NB4 (cell line): Measurements from ENCODE around the gene TAS1R3.

ENCODE experiments used
- DNase-seq: peaks from one replicate; pipeline ENCODE4 v3.0.0; 2010; ENCODE audit warnings: low read depth
- H3K4me3 ChIP-seq: one replicate; pipeline ENCODE4 v1.5.1; 2011; ENCODE audit warnings: mild to moderate bottlenecking, low read depth, low read length, moderate library complexity
- MAX ChIP-seq: IDR thresholded peaks from 2 replicates; pipeline ENCODE4 v1.6.1; 2011; ENCODE audit warnings: low read depth, low read length
- MYC ChIP-seq: IDR thresholded peaks from 2 replicates; pipeline ENCODE4 v1.6.1; 2011; ENCODE audit warnings: low read depth, low read length
- POLR2A ChIP-seq: IDR thresholded peaks from 2 replicates; pipeline ENCODE4 v1.6.1; 2011; ENCODE audit warnings: mild to moderate bottlenecking; ENCODE audit not compliant: insufficient read length; ENCODE audit errors: extremely low read depth
- TF ChIP-seq, protein P1 (sequence below): IDR thresholded peaks from one replicate; pipeline ENCODE4 v1.5.1; 2012; ENCODE audit warnings: low read depth, low read length

The TAS1R3 gene

GRCh38 chr1:1304331-1305299 is 26.5 kb upstream of the TAS1R3 start:
- H3K4me3 ChIP-seq: peak overlapping the region; percentile 32
- DNase-seq: peak; percentile 37
- TF ChIP-seq MYC: no peak
- TF ChIP-seq MAX: no peak
- no peak for TF ChIP-seq POLR2A
- TF ChIP-seq, protein P1, sequence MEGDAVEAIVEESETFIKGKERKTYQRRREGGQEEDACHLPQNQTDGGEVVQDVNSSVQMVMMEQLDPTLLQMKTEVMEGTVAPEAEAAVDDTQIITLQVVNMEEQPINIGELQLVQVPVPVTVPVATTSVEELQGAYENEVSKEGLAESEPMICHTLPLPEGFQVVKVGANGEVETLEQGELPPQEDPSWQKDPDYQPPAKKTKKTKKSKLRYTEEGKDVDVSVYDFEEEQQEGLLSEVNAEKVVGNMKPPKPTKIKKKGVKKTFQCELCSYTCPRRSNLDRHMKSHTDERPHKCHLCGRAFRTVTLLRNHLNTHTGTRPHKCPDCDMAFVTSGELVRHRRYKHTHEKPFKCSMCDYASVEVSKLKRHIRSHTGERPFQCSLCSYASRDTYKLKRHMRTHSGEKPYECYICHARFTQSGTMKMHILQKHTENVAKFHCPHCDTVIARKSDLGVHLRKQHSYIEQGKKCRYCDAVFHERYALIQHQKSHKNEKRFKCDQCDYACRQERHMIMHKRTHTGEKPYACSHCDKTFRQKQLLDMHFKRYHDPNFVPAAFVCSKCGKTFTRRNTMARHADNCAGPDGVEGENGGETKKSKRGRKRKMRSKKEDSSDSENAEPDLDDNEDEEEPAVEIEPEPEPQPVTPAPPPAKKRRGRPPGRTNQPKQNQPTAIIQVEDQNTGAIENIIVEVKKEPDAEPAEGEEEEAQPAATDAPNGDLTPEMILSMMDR: no peak

GRCh38 chr1:1305300-1306069 is 25.6 kb upstream of the TAS1R3 start:
- TF ChIP-seq MYC: no peak
- TF ChIP-seq, protein P1: peak; percentile 24
- peak; percentile 89 for DNase-seq
- peak overlapping the region; percentile 58 for H3K4me3 ChIP-seq

- DNase-seq: peak; percentile 66
- TF ChIP-seq, protein P1: peak; percentile 10
- no peak for TF ChIP-seq POLR2A
- peak overlapping the region; percentile 58 for H3K4me3 ChIP-seq
These were observed 24.9 kb upstream of the TAS1R3 start for GRCh38 chr1:1306070-1306660.

DNA sequence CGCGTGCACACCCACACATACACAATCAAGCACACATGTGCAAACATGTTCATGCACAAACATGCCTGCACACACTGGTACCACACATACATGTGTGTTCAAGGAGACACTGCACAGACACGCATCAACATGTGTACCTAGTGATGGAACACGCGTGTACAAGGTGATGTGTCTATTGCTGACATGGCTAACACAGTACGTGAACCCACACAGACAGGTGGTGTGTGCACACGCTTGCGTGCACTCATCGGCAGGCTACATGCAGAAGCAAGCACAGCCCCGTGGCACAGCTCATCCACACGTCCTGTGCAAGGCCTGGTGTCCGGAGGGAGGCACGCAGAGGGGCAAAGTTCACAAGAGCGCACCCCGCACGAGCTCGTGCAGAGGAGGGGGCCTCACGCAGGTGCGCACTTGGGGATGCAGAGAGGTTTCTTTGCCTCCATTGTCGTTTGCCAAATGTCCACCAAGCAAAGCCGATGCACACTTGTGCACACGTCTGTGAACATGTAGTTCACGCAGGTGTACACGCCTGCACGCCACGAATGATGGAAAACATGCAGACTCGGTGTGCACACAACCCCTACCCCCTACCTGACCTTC is 24.3 kb upstream of the TAS1R3 start:
- no peak for DNase-seq
- H3K4me3 ChIP-seq: peak overlapping the region; percentile 58
- TF ChIP-seq, protein P1: no peak
- TF ChIP-seq MAX (no peak), MYC (no peak), POLR2A (no peak)

DNA sequence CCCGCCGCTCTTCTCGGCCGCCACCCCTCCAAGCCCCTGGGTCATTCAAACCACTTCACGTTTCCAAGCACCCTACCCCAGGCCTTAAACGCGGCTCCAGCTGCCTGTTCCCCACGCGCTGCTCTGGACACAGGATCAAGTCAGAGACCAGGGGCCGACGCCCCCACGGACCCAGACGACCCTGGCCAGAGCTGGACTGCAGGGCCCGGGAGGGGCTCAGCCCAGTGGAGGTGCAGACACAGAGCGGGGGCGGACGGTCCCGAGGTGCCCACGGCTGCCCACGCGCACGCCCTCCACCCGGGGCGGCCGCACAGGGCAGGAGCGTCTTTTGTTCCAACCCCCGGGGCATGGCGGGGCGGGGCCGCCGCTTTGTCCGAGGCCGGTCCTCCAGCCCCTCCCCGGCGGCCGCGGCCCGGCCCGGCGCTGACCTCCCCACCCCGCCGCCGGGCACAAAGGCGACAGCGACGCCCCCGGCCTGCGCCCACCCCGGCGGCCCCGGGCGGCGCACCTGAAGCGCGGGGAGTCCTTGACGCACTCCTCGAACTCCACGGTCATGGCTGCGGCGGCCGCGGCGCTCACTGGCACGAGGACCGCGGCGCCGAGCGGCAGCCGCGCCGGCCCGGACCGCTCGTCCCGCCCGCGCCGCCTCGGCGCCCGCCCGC is 23.7 kb upstream of the TAS1R3 start:
- no peak for TF ChIP-seq MAX
- TF ChIP-seq POLR2A: no peak
- TF ChIP-seq, protein P1: no peak
- peak overlapping the region; percentile 58 for H3K4me3 ChIP-seq
- peak; percentile 36 for DNase-seq
